Transverse colon (tissue), 4 donors: ENCODE data around the gene FAM120AOS.

Source experiments
- EP300 ChIP-seq: sonication (generic); formaldehyde crosslinking; IDR thresholded peaks from one replicate; pipeline ENCODE4 v1.6.1; 2017; ENCODE audit warnings: antibody characterized with exemption, low read depth
- POLR2A ChIP-seq: fragments of 450-650 bp; IDR thresholded peaks from one replicate; pipeline ENCODE4 v1.6.1; 2016; ENCODE audit warnings: antibody characterized with exemption, mild to moderate bottlenecking, moderate library complexity
- POLR2AphosphoS5 ChIP-seq, 3 donors: sonication (generic); formaldehyde crosslinking; IDR thresholded peaks; one replicate each; pipeline ENCODE4 v1.6.1; 2016; ENCODE audit warnings: antibody characterized with exemption in 3 of 3
- TF ChIP-seq, protein P1 (sequence below), 5 experiments: fragments of 200-600 bp in 3 of 5; fragments of 450-650 bp in 2 of 5; sonication (generic) in 3 of 5; IDR thresholded peaks; 1 replicate in 2 of 5; 2 replicates in 3 of 5; pipeline ENCODE4 v1.5.1; 2016 to 2017; ENCODE audit warnings: antibody characterized with exemption in 5 of 5, inconsistent platforms in 3 of 5, mild to moderate bottlenecking in 2 of 5, moderate library complexity in 1 of 5

DNA sequence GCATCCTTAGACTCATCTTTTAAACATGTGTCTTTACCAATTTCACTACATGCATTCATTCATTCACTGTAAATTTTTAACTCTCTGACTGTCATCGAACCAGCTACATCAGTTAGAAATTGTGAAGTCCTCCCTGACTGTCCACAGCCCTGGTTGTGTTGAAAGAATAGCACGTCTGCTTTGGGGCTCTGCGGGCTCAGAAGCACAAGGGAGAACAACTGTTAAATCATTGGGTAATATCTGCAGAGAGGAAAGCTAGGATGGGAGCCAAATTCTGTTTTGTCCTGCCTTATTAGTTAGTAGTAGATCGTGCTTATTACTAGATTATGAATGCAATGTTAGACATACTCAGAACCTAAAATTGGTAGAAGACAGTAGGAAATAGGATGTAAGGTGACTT, 26.3 kb upstream of the FAM120AOS start:
- TF ChIP-seq POLR2A (no peak), EP300 (no peak), POLR2AphosphoS5 (IDR thresholded peaks at IDR 0.05) (no peak)
- TF ChIP-seq, protein P1, sequence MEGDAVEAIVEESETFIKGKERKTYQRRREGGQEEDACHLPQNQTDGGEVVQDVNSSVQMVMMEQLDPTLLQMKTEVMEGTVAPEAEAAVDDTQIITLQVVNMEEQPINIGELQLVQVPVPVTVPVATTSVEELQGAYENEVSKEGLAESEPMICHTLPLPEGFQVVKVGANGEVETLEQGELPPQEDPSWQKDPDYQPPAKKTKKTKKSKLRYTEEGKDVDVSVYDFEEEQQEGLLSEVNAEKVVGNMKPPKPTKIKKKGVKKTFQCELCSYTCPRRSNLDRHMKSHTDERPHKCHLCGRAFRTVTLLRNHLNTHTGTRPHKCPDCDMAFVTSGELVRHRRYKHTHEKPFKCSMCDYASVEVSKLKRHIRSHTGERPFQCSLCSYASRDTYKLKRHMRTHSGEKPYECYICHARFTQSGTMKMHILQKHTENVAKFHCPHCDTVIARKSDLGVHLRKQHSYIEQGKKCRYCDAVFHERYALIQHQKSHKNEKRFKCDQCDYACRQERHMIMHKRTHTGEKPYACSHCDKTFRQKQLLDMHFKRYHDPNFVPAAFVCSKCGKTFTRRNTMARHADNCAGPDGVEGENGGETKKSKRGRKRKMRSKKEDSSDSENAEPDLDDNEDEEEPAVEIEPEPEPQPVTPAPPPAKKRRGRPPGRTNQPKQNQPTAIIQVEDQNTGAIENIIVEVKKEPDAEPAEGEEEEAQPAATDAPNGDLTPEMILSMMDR (IDR thresholded peaks at IDR 0.05), result no peak
